Renal cortical epithelial cell (primary cell): ENCODE data around the gene SCN2A. TPM values are rescaled to one million over a fixed set of nuclear protein-coding genes. Genes with fewer than 3 reads are reported as not detected.
A peak's percentile ranks its signal among the peaks of the same experiment; 100 is the strongest.

Experiments
- DNase-seq: peaks from one replicate; pipeline ENCODE4 v3.0.0-alpha.2; 2011; ENCODE audit warnings: low read depth
- total RNA-seq: library from RNA; depleted of rRNA; stranded (reverse); fragments of >200 nt; gene quantifications from 2 replicates; pipeline ENCODE4 v1.2.3, GENCODE V29; 2014

The SCN2A gene
- total RNA-seq, 1 donor from 2014 or later: 15.1 TPM

- DNase-seq: no peak
Measured at GRCh38 chr2:165420231-165420630, 181.0 kb downstream of the SCN2A start.

GRCh38 chr2:165423081-165423480 lies 183.9 kb downstream of the SCN2A start:
- DNase-seq: no peak

- no peak for DNase-seq
Measured at GRCh38 chr2:165425556-165425955, 186.3 kb downstream of the SCN2A start.

- no peak for DNase-seq
Measured at GRCh38 chr2:165427686-165428085, 188.5 kb downstream of the SCN2A start.

- no peak for DNase-seq
Measured at GRCh38 chr2:165428926-165429325, 189.7 kb downstream of the SCN2A start.

- DNase-seq: no peak
Measured at GRCh38 chr2:165431014-165431413, 191.8 kb downstream of the SCN2A start.

GRCh38 chr2:165432234-165432966 lies 193.2 kb downstream of the SCN2A start:
- DNase-seq: no peak

GRCh38 chr2:165434865-165435496 lies 195.8 kb downstream of the SCN2A start:
- peak; percentile 13 for DNase-seq

GRCh38 chr2:165435611-165436010 lies 196.4 kb downstream of the SCN2A start:
- DNase-seq: no peak

GRCh38 chr2:165436559-165436958 lies 197.3 kb downstream of the SCN2A start:
- peak; percentile 32 for DNase-seq

- DNase-seq: peak; percentile 9
Measured at GRCh38 chr2:165440367-165440766, 201.2 kb downstream of the SCN2A start.

Other genes with a start within 250 kb of the SCN2A start
- gene SCN3A, start 35.4 kb upstream of the SCN2A start, total RNA-seq: 1.6 and 23.8 TPM in 2 replicates
- 0.87 and 4.2 TPM in 2 replicates for gene CSRNP3, start 230.3 kb downstream of the SCN2A start, total RNA-seq